ENCODE measurements around the gene CAMKK2.

DNA sequence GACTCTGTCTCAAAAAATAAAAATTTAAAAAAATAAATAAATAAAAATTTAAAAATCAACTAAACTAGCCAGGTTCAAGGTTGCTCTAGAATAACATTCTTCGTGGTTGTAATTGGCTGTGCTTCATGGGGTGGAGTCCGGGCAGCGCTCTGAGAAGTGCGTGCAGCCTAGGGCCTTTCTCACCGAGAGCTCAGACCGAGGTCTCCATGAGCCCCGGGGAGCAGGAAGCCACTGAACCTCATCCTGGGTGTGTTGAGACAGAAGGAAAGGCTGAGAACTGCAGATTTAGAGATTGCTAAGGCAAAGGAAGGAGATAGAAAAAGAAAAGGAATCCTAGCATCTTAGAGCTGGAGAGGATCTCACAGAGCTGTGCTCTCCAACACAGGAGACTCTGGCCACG is 71.9 kb downstream of the CAMKK2 start:
- TF ChIP-seq ZNF558 (tag by site-specific recombination; IDR thresholded peaks at IDR 0.05) = no peak
- TF ChIP-seq, protein P1, sequence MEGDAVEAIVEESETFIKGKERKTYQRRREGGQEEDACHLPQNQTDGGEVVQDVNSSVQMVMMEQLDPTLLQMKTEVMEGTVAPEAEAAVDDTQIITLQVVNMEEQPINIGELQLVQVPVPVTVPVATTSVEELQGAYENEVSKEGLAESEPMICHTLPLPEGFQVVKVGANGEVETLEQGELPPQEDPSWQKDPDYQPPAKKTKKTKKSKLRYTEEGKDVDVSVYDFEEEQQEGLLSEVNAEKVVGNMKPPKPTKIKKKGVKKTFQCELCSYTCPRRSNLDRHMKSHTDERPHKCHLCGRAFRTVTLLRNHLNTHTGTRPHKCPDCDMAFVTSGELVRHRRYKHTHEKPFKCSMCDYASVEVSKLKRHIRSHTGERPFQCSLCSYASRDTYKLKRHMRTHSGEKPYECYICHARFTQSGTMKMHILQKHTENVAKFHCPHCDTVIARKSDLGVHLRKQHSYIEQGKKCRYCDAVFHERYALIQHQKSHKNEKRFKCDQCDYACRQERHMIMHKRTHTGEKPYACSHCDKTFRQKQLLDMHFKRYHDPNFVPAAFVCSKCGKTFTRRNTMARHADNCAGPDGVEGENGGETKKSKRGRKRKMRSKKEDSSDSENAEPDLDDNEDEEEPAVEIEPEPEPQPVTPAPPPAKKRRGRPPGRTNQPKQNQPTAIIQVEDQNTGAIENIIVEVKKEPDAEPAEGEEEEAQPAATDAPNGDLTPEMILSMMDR (tag by site-specific recombination; IDR thresholded peaks at IDR 0.05) = no peak
- TF ChIP-seq ZNF707 (tag by site-specific recombination; IDR thresholded peaks at IDR 0.05) = no peak
- no peak for TF ChIP-seq SETDB1 (IDR thresholded peaks at IDR 0.05; ENCODE audit: insufficient read length, low read length)
- TF ChIP-seq ZBTB1 (tag by site-specific recombination; IDR thresholded peaks at IDR 0.05) = no peak
- no peak for TF ChIP-seq GLIS2 (tag by site-specific recombination; IDR thresholded peaks at IDR 0.05)
